HG02798 (cell line): ENCODE results near the gene DVL1.

Experiments used
- ATAC-seq: cut with Tn5 transposase; IDR thresholded peaks from one replicate; pipeline ENCODE4 v1.9.1; 2021; ENCODE audit warnings: mild to moderate bottlenecking; ENCODE audit not compliant: unreplicated experiment, poor library complexity

Gene DVL1

GRCh38 chr1:1291023-1291528 is 58.1 kb downstream of the DVL1 start:
- ATAC-seq = no peak

GRCh38 chr1:1290238-1290731 is 58.9 kb downstream of the DVL1 start:
- no peak for ATAC-seq

GRCh38 chr1:1287288-1288110 is 61.7 kb downstream of the DVL1 start:
- ATAC-seq = no peak

GRCh38 chr1:1286313-1287261 is 62.6 kb downstream of the DVL1 start:
- no peak for ATAC-seq

- no peak for ATAC-seq
Observed at GRCh38 chr1:1285611-1286311, 63.5 kb downstream of the DVL1 start.
